ENCODE data around the gene MYCBP.

GRCh38 chr1:38905985-38906384 is 32.8 kb upstream of the MYCBP start:
- TF ChIP-seq CTCF (IDR thresholded peaks at IDR 0.05; ENCODE audit: insufficient read depth, low read depth, low read length) (no peak), EZH2 (IDR thresholded peaks at IDR 0.05; ENCODE audit: insufficient read depth, low read length) (no peak)

Data from astrocyte (in vitro differentiated cells and primary cell).